Left ventricle myocardium inferior (tissue), 1 donor: ENCODE measurements around the gene SIRT7. TPM values are rescaled to one million over a fixed set of nuclear protein-coding genes. Genes with fewer than 3 reads are reported as not detected.
A peak's percentile ranks its signal among the peaks of the same experiment; 100 is the strongest.

ENCODE experiments used
- DNase-seq: peaks from one replicate; pipeline ENCODE4 v3.0.0-alpha.2; 2020
- H3K27ac ChIP-seq: fragments of 200-600 bp; replicated peaks from 2 replicates; pipeline ENCODE4 v1.8.0; 2021
- H3K27me3 ChIP-seq: fragments of 200-600 bp; 2 replicates; pipeline ENCODE4 v1.8.0; 2021; ENCODE audit warnings: low read depth
- H3K36me3 ChIP-seq: fragments of 200-600 bp; 2 replicates; pipeline ENCODE4 v1.8.0; 2021
- H3K4me1 ChIP-seq: fragments of 200-600 bp; 2 replicates; pipeline ENCODE4 v1.8.0; 2021
- H3K4me3 ChIP-seq: fragments of 200-600 bp; 2 replicates; pipeline ENCODE4 v1.8.0; 2021; ENCODE audit warnings: mild to moderate bottlenecking, moderate library complexity
- H3K9me3 ChIP-seq: fragments of 200-600 bp; replicated peaks from 2 replicates; pipeline ENCODE4 v1.8.0; 2021
- intact Hi-C: fragments of 100-400 bp; cut with micrococcal nuclease; formaldehyde crosslinking; loops from one replicate; pipeline ENCODE4 v1.11.0; 2022
- total RNA-seq: library from RNA; stranded (reverse); fragmentation: NEBNext Ultra II Directional; extraction: Animal tissue kit (Norgen Biotek cat#: 25700); gene quantifications from one replicate; pipeline ENCODE4 v1.2.1, GENCODE V29; 2021
- TF ChIP-seq, protein P1 (sequence below): fragments of 200-600 bp; IDR thresholded peaks from 2 replicates; pipeline ENCODE4 v1.8.0; 2021; ENCODE audit warnings: antibody characterized with exemption, mild to moderate bottlenecking, borderline replicate concordance
- donor health status: DM: no; HTN: yes; CAD: no; lungs with severe emphysema.

Gene SIRT7
- total RNA-seq, 1 donor from 2014 or later: 8.5 TPM

DNA sequence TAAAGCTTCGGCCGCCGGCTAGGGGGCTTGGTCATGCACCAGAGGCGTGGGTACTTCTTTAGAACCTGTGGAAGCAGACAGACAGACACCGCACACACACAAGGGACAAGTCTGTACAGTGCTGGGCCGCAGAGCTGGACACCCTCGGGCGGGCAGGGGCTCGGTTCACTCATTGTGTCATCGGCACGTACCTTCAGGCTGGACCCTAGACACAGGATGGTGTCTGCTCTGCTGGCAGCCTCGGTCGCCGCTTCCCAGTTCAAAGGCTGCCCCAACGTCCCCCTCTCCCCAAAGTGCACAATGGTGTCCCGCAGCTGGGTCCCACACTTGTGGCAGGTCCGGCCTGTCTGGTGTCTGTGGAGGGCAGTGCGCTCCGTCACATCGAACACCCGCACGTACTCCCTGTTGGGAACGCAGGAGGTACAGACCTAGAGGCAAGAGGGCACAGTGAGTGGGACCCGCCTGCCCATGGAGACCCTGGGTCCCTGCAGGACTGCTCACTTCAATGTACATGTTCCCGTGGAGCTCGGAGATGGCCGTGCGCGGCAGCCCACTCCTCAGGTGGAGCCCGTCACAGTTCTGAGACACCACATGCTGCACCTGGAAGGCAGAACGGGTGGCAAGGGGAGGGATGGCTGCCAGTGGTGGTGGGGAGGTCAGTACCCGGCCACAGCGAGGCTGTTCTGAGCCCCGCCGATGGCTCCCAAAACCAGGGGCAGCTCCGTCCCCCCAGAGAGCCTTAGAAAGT lies 3.7 kb downstream of the SIRT7 start:
- Histone ChIP-seq H3K4me1 (peaks cover 58% of the 10 kb centered on the region), H3K36me3 (peaks cover 40% of the 10 kb centered on the region), H3K27ac (no peak overlapping the region), H3K9me3 (no peaks in the 10 kb centered on the region), H3K4me3 (no peak overlapping the region), H3K27me3 (no peaks in the 10 kb centered on the region)
- TF ChIP-seq, protein P1, sequence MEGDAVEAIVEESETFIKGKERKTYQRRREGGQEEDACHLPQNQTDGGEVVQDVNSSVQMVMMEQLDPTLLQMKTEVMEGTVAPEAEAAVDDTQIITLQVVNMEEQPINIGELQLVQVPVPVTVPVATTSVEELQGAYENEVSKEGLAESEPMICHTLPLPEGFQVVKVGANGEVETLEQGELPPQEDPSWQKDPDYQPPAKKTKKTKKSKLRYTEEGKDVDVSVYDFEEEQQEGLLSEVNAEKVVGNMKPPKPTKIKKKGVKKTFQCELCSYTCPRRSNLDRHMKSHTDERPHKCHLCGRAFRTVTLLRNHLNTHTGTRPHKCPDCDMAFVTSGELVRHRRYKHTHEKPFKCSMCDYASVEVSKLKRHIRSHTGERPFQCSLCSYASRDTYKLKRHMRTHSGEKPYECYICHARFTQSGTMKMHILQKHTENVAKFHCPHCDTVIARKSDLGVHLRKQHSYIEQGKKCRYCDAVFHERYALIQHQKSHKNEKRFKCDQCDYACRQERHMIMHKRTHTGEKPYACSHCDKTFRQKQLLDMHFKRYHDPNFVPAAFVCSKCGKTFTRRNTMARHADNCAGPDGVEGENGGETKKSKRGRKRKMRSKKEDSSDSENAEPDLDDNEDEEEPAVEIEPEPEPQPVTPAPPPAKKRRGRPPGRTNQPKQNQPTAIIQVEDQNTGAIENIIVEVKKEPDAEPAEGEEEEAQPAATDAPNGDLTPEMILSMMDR: no peak
- intact Hi-C loops: no loop called here
- DNase-seq: no peak

DNA sequence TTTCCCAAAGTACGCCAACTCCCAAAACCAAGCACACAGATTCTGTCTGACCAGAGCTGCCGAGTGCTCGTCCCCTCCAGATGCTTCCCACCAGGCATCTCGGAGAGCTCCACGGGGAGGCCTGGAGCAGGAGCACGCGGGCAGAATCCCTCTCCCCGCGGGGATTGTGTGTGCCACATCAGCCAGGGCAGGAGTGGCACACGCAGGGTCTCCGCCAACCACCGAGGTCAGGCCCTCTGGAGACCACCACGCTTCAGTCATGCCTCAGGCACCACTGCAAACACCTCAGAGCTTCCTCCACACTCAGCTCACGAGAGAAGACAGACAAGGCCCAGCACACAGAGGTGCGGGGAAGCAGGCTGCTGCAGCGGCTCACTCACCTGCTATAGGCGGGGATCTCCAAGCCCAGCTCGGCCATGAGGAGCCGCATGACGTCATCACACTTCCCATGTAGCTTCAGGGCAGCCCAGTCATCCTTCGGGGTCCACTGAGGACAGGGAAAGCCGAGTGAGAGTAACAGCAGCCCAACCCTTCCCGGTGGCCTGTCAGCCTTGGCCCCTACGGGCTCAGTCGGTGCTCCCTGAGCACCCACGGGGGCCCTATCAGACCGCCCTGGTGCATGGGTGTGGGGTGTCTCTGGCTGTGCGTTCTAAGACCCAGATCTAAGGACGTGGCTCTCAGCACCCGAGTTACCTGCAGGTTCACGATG lies 4.4 kb downstream of the SIRT7 start:
- intact Hi-C loops: no loop called here

DNA sequence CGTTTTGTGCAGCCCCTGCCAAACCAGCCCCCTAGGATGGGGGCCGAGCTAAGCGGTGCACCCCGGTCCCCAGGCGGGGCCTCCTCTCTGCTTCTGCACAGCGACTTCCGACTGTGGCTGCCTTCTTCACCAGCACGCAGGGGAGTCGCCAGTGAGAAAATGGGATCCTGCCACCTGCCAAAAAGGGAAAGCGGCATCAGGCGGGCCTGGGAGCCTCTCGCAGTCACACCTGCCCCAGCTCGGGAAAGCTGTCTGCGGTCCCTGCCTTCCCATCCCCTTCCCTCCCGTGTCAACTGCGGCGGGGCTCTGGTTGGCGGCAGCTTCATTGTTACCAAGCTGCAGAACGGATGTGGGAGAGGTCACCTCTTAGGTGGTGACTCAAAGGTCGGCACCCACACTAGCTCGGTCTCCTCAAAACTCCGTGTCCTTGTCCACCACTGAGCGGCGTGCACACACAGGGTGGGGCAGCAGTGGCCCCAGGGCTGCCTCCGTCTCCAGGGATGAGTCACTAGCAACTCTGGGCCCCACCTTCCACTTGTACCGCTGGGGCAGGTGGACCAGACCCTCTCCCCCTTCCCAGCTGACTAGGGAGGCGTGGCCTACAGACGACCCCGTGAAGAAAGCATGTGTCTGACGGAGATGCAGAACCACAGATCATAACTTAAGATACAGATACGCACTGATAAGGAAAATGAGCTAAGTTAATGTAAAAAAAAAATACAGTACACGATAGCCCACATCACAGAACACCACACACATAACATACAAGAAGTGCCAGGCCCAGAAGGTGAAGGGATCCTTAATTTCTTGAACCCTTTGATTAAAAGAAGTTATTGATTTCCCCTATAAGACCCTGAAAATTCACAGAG lies 5.3 kb downstream of the SIRT7 start:
- DNase-seq: no peak
- peaks cover 40% of the 10 kb centered on the region for H3K36me3 ChIP-seq
- H3K9me3 ChIP-seq: no peaks in the 10 kb centered on the region
- no peak overlapping the region for H3K4me3 ChIP-seq
- H3K27me3 ChIP-seq: no peaks in the 10 kb centered on the region
- TF ChIP-seq, protein P1: no peak
- peaks cover 43% of the 10 kb centered on the region for H3K4me1 ChIP-seq
- intact Hi-C loops: no loop called here
- H3K27ac ChIP-seq: no peak overlapping the region

More for the DNA sequence above, 4.4 kb downstream of the SIRT7 start:
- no peak overlapping the region for H3K27ac ChIP-seq
- H3K9me3 ChIP-seq: no peaks in the 10 kb centered on the region
- TF ChIP-seq, protein P1: no peak
- peaks cover 51% of the 10 kb centered on the region for H3K4me1 ChIP-seq
- H3K27me3 ChIP-seq: no peaks in the 10 kb centered on the region
- peaks cover 40% of the 10 kb centered on the region for H3K36me3 ChIP-seq
- DNase-seq: no peak
- no peak overlapping the region for H3K4me3 ChIP-seq

DNA sequence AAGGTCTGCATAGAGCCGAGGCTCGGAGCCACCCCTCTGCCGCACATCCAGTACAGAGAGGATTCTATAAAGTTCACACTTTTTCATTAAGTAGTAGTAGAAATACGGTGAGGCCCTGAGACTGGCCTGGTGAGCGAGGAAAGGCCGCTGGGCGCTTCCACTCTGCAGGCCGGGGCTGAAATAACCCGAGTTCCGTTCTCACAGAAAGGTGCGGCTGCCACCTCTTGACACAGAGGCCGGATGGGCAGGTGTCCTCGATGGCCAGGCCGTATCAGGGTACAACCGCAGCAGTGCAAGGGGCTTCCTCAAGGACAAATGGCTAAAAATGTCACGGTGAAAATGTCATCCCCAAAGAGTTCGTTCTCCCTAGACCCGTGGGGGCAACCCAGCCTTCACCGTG lies 6.0 kb downstream of the SIRT7 start:
- no peak for DNase-seq
- H3K9me3 ChIP-seq: no peaks in the 10 kb centered on the region
- H3K4me1 ChIP-seq: peaks cover 36% of the 10 kb centered on the region
- TF ChIP-seq, protein P1: no peak
- intact Hi-C loops: no loop called here
- peak overlapping the region; percentile 93 for H3K4me3 ChIP-seq
- no peaks in the 10 kb centered on the region for H3K27me3 ChIP-seq
- H3K36me3 ChIP-seq: peaks cover 40% of the 10 kb centered on the region
- peak overlapping the region; percentile 66 for H3K27ac ChIP-seq

DNA sequence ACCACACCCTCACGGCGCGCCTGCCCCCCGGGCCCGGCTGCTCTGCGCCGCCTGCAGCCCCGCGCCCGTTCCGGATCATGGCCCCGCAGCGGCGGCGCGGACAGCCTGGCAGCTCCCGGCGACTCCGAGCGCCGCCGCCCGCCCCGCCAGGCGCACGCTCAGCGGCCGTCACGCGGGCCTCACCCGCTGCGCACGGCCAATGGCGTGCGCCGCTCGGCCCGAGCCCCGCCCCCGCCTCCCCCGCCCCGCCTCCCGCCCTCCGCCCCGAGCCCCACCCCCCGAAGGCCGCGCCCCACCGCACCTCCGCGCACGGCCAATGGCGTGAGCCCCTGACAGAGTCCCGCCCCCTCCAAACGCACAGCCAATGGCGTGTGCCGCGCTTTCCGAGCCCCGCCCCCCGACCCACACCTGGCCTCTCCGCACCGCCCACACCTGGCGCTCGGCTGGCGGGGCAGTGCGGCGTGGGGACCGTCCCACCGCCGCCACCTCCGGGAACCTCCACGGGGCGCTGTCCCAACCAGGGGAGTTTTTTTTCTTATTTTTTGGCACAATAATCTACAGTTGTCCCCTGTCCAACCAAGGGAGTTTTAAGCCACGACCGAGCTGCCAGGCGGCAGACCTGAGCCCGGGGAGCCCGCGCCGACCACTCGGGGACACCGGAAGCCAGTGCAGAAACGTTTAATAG lies 6.6 kb downstream of the SIRT7 start, which contains the start of gene PCYT2:
PCYT2 (minus strand) TSS at position 123 of the 685 bp plus-strand sequence; CDS start at position 79, 44 bp downstream.
- TF ChIP-seq, protein P1: peak; percentile 11
- Histone ChIP-seq H3K27ac (peak within 1 kb of the TSS; percentile 79), H3K27me3 (no peaks in the 10 kb centered on the region), H3K4me1 (peaks cover 30% of the 10 kb centered on the region), H3K36me3 (peaks cover 42% of the 10 kb centered on the region), H3K9me3 (no peaks in the 10 kb centered on the region), H3K4me3 (peak within 1 kb of the TSS; percentile 93)
- DNase-seq: peak; percentile 91
- intact Hi-C loops: no loop called here
